ENCODE results near the gene PLXNA4. TPM values are rescaled to one million over a fixed set of nuclear protein-coding genes. Genes with fewer than 3 reads are reported as not detected.

Gene PLXNA4
- total and polyA plus RNA-seq, 2 experiments from 2014 or later: 0.08 to 0.80 TPM

DNA sequence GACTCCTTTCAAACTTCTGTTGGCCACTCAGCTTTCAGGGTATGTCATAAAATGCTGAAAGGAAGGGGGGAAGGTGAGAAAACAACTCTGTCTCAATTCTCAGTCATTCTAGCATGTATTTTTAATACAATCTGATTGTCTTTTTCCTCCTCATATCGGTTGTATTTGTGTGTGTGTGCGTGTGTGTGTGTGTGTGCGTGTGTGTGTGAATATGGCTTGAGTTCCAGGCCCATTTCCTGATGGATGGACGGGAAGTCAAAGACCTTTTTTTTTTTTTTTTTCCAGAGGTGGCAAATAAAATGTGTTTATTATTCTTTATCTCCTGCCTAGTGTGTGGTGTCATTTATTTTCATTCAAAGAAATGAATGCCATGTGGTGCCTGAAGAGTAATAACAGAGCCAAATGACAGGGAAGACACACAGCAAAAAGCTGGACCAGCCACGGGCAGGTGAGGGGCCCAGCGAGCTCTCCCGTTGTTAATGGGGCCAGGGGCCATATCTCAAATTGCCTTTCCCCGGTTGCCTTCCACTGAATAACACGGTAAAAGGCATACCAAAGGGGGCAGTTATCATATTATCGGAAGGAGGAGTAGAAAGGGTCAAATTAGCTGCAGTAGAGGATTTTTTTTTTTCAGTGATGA lies 3.1 kb upstream of the PLXNA4 start:
- H3K4me3 Mint-ChIP-seq: no peak overlapping the region

More for the DNA sequence above, 3.1 kb upstream of the PLXNA4 start:
- DNase-seq (ENCODE audit: low spot score): no peak
- Histone ChIP-seq H3K27ac (ENCODE audit: low read depth) (no peak overlapping the region), H3K79me2 (replicated peaks; ENCODE audit: insufficient read depth) (no peaks in the 10 kb centered on the region), H2AFZ (no peak overlapping the region), H3F3A (replicated peaks; ENCODE audit: low read depth) (0 out of 2 replicates have a peak, but pooled peaks cover 2% of the 10 kb centered on the region), H3K4me1 (ENCODE audit: insufficient read depth) (peaks cover 19% of the 10 kb centered on the region), H3K9me2 (ENCODE audit: insufficient read depth) (no peaks in the 10 kb centered on the region), H3K4me3 (no peak overlapping the region), H3K4me2 (no peak overlapping the region), H3K36me3 (ENCODE audit: insufficient read depth) (no peaks in the 10 kb centered on the region), H3K27me3 (ENCODE audit: insufficient read depth) (peaks cover 56% of the 10 kb centered on the region), H4K20me1 (replicated peaks; ENCODE audit: insufficient read depth) (peaks cover 3% of the 10 kb centered on the region; the same call in 1 of the 2 replicates)
- Mint-ChIP-seq H3K4me1 (peaks cover 20% of the 10 kb centered on the region), H3K27ac (no peak overlapping the region), H3K27me3 (ENCODE audit: insufficient read depth, low read depth, poor library complexity) (peaks cover 46% of the 10 kb centered on the region), H3K36me3 (ENCODE audit: low read depth) (no peaks in the 10 kb centered on the region), H3K9me3 (no peaks in the 10 kb centered on the region)
- TF ChIP-seq, protein P1, sequence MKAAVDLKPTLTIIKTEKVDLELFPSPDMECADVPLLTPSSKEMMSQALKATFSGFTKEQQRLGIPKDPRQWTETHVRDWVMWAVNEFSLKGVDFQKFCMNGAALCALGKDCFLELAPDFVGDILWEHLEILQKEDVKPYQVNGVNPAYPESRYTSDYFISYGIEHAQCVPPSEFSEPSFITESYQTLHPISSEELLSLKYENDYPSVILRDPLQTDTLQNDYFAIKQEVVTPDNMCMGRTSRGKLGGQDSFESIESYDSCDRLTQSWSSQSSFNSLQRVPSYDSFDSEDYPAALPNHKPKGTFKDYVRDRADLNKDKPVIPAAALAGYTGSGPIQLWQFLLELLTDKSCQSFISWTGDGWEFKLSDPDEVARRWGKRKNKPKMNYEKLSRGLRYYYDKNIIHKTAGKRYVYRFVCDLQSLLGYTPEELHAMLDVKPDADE (IDR thresholded peaks at IDR 0.05): no peak
- TF ChIP-seq EZH2phosphoT487 (IDR thresholded peaks at IDR 0.05; ENCODE audit: unreplicated experiment) (no peak), STAT1 (IDR thresholded peaks at IDR 0.05; ENCODE audit: unreplicated experiment) (no peak), EZH2 (IDR thresholded peaks at IDR 0.05; ENCODE audit: low read depth, unreplicated experiment) (no peak), ZNF331 (CRISPR knock-in tag; IDR thresholded peaks at IDR 0.05; ENCODE audit: low read depth) (no peak), POLR2AphosphoS5 (IDR thresholded peaks at IDR 0.05; ENCODE audit: low read depth) (no peak), JUNB (IDR thresholded peaks at IDR 0.05; ENCODE audit: unreplicated experiment) (no peak)
- TF ChIP-seq, protein P2, sequence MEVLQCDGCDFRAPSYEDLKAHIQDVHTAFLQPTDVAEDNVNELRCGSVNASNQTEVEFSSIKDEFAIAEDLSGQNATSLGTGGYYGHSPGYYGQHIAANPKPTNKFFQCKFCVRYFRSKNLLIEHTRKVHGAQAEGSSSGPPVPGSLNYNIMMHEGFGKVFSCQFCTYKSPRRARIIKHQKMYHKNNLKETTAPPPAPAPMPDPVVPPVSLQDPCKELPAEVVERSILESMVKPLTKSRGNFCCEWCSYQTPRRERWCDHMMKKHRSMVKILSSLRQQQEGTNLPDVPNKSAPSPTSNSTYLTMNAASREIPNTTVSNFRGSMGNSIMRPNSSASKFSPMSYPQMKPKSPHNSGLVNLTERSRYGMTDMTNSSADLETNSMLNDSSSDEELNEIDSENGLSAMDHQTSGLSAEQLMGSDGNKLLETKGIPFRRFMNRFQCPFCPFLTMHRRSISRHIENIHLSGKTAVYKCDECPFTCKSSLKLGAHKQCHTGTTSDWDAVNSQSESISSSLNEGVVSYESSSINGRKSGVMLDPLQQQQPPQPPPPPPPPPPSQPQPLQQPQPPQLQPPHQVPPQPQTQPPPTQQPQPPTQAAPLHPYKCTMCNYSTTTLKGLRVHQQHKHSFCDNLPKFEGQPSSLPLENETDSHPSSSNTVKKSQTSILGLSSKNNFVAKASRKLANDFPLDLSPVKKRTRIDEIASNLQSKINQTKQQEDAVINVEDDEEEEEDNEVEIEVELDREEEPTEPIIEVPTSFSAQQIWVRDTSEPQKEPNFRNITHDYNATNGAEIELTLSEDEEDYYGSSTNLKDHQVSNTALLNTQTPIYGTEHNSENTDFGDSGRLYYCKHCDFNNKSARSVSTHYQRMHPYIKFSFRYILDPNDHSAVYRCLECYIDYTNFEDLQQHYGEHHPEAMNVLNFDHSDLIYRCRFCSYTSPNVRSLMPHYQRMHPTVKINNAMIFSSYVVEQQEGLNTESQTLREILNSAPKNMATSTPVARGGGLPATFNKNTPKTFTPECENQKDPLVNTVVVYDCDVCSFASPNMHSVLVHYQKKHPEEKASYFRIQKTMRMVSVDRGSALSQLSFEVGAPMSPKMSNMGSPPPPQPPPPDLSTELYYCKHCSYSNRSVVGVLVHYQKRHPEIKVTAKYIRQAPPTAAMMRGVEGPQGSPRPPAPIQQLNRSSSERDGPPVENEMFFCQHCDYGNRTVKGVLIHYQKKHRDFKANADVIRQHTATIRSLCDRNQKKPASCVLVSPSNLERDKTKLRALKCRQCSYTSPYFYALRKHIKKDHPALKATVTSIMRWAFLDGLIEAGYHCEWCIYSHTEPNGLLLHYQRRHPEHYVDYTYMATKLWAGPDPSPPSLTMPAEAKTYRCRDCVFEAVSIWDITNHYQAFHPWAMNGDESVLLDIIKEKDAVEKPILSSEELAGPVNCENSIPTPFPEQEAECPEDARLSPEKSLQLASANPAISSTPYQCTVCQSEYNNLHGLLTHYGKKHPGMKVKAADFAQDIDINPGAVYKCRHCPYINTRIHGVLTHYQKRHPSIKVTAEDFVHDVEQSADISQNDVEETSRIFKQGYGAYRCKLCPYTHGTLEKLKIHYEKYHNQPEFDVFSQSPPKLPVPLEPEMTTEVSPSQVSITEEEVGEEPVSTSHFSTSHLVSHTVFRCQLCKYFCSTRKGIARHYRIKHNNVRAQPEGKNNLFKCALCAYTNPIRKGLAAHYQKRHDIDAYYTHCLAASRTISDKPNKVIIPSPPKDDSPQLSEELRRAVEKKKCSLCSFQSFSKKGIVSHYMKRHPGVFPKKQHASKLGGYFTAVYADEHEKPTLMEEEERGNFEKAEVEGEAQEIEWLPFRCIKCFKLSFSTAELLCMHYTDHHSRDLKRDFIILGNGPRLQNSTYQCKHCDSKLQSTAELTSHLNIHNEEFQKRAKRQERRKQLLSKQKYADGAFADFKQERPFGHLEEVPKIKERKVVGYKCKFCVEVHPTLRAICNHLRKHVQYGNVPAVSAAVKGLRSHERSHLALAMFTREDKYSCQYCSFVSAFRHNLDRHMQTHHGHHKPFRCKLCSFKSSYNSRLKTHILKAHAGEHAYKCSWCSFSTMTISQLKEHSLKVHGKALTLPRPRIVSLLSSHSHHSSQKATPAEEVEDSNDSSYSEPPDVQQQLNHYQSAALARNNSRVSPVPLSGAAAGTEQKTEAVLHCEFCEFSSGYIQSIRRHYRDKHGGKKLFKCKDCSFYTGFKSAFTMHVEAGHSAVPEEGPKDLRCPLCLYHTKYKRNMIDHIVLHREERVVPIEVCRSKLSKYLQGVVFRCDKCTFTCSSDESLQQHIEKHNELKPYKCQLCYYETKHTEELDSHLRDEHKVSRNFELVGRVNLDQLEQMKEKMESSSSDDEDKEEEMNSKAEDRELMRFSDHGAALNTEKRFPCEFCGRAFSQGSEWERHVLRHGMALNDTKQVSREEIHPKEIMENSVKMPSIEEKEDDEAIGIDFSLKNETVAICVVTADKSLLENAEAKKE (CRISPR knock-in tag; IDR thresholded peaks at IDR 0.05): no peak
- ATAC-seq: no peak

Measured in GM23338 (cell line).